GM12892 (cell line): ENCODE data around the gene MAN1A1.

Source experiments
- DNase-seq: peaks from one replicate; pipeline ENCODE4 v3.0.0; 2011; ENCODE audit not compliant: insufficient read length
- FAIRE-seq: peaks from 2 replicates; lab custom pipeline; 2011; peaks lifted over from hg19 to GRCh38; lab: Jason Lieb, UNC
- POLR2A ChIP-seq: IDR thresholded peaks from 2 replicates; pipeline ENCODE4 v1.6.1; 2011; ENCODE audit warnings: low read depth, low read length, control low read depth
- POLR2AphosphoS5 ChIP-seq: IDR thresholded peaks from 2 replicates; pipeline ENCODE4 v1.6.1; 2011; ENCODE audit warnings: low read depth, low read length, control low read depth
- TAF1 ChIP-seq: IDR thresholded peaks from 2 replicates; pipeline ENCODE4 v1.6.1; 2011; ENCODE audit warnings: low read depth, mild to moderate bottlenecking, control low read depth, low read length, borderline replicate concordance

Gene MAN1A1

GRCh38 chr6:119343573-119344146 lies 5.9 kb downstream of the MAN1A1 start:
- DNase-seq: no peak
- FAIRE-seq: no peak
- no peak for TF ChIP-seq POLR2AphosphoS5
- TF ChIP-seq POLR2A: no peak
- no peak for TF ChIP-seq TAF1

GRCh38 chr6:119343167-119343566 lies 6.4 kb downstream of the MAN1A1 start:
- DNase-seq: no peak
- FAIRE-seq: no peak
- TF ChIP-seq TAF1: no peak
- no peak for TF ChIP-seq POLR2AphosphoS5
- no peak for TF ChIP-seq POLR2A

GRCh38 chr6:119342430-119342829 lies 7.1 kb downstream of the MAN1A1 start:
- TF ChIP-seq POLR2A (no peak), TAF1 (no peak), POLR2AphosphoS5 (no peak)
- FAIRE-seq: no peak
- DNase-seq: no peak

- no peak for DNase-seq
- no peak for TF ChIP-seq POLR2AphosphoS5
- no peak for TF ChIP-seq TAF1
- TF ChIP-seq POLR2A: no peak
- FAIRE-seq: no peak
Observed at GRCh38 chr6:119340796-119341487, 8.6 kb downstream of the MAN1A1 start.

- TF ChIP-seq POLR2AphosphoS5 (no peak), POLR2A (no peak), TAF1 (no peak)
- FAIRE-seq (no peak), DNase-seq (no peak)
Observed at GRCh38 chr6:119339941-119340456, 9.6 kb downstream of the MAN1A1 start.

GRCh38 chr6:119337762-119338161 lies 11.8 kb downstream of the MAN1A1 start:
- TF ChIP-seq TAF1 (no peak), POLR2A (no peak), POLR2AphosphoS5 (no peak)
- no peak for FAIRE-seq
- no peak for DNase-seq

GRCh38 chr6:119337252-119337651 lies 12.3 kb downstream of the MAN1A1 start:
- FAIRE-seq: no peak
- DNase-seq: no peak

GRCh38 chr6:119334535-119335264 lies 14.9 kb downstream of the MAN1A1 start:
- DNase-seq: no peak
- TF ChIP-seq TAF1 (no peak), POLR2AphosphoS5 (no peak), POLR2A (no peak)

More at GRCh38 chr6:119337252-119337651, 12.3 kb downstream of the MAN1A1 start:
- TF ChIP-seq TAF1: no peak
- no peak for TF ChIP-seq POLR2A
- no peak for TF ChIP-seq POLR2AphosphoS5

GRCh38 chr6:119333707-119334295 lies 15.8 kb downstream of the MAN1A1 start:
- FAIRE-seq: peak; percentile 42
- TF ChIP-seq POLR2A (no peak), POLR2AphosphoS5 (no peak), TAF1 (no peak)
- DNase-seq: no peak

More at GRCh38 chr6:119334535-119335264, 14.9 kb downstream of the MAN1A1 start:
- FAIRE-seq: peak; percentile 57

- FAIRE-seq (no peak), DNase-seq (no peak)
- TF ChIP-seq POLR2AphosphoS5 (no peak), POLR2A (no peak), TAF1 (no peak)
Observed at GRCh38 chr6:119333063-119333609, 16.4 kb downstream of the MAN1A1 start.

- FAIRE-seq (no peak), DNase-seq (no peak)
- no peak for TF ChIP-seq TAF1
- no peak for TF ChIP-seq POLR2AphosphoS5
- no peak for TF ChIP-seq POLR2A
Observed at GRCh38 chr6:119331663-119332286, 17.8 kb downstream of the MAN1A1 start.
